OCI-LY1 (cell line): ENCODE measurements around the gene PROSER1.

ENCODE experiments used
- CTCF ChIP-seq: fragments of 200-600 bp; sonication (generic), shearing (Covaris generic); IDR thresholded peaks from 2 replicates; pipeline ENCODE4 v1.5.1; 2017; ENCODE audit warnings: mild to moderate bottlenecking, antibody characterized with exemption, low read length, moderate library complexity, mixed read lengths
- EZH2 ChIP-seq: fragments of 200-600 bp; sonication (generic), shearing (Covaris generic); IDR thresholded peaks from 2 replicates; pipeline ENCODE4 v1.8.0; 2017; ENCODE audit warnings: borderline replicate concordance, mixed run types, mild to moderate bottlenecking, antibody characterized with exemption, low read length, moderate library complexity, mixed read lengths

- TF ChIP-seq CTCF (no peak), EZH2 (no peak)
Observed at GRCh38 chr13:39034085-39034484, 3.8 kb downstream of the PROSER1 start.
